Hematopoietic multipotent progenitor cell treated with erythropoietin and hydrocortisone succinate and interleukin-3 and kit ligand, for 15 days (in vitro differentiated cells): Measurements from ENCODE around the gene RNF25.

ENCODE experiments used
- DNase-seq: peaks from one replicate; pipeline ENCODE4 v3.0.0-alpha.2; 2015; ENCODE audit warnings: low spot score

The RNF25 gene, protein sequence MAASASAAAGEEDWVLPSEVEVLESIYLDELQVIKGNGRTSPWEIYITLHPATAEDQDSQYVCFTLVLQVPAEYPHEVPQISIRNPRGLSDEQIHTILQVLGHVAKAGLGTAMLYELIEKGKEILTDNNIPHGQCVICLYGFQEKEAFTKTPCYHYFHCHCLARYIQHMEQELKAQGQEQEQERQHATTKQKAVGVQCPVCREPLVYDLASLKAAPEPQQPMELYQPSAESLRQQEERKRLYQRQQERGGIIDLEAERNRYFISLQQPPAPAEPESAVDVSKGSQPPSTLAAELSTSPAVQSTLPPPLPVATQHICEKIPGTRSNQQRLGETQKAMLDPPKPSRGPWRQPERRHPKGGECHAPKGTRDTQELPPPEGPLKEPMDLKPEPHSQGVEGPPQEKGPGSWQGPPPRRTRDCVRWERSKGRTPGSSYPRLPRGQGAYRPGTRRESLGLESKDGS

GRCh38 chr2:218671654-218672566, at the start of gene RNF25, which contains the start of gene STK36:
TSS of gene RNF25 (minus strand) at chr2:218672002. CDS start at chr2:218671970, 32 bp downstream.
TSS of gene STK36 (plus strand) at chr2:218672086. CDS start at chr2:218672830, 744 bp downstream.
- DNase-seq: peak; percentile 76

- DNase-seq: no peak
These were observed 49.7 kb upstream of the RNF25 start for GRCh38 chr2:218721488-218721887.

DNA sequence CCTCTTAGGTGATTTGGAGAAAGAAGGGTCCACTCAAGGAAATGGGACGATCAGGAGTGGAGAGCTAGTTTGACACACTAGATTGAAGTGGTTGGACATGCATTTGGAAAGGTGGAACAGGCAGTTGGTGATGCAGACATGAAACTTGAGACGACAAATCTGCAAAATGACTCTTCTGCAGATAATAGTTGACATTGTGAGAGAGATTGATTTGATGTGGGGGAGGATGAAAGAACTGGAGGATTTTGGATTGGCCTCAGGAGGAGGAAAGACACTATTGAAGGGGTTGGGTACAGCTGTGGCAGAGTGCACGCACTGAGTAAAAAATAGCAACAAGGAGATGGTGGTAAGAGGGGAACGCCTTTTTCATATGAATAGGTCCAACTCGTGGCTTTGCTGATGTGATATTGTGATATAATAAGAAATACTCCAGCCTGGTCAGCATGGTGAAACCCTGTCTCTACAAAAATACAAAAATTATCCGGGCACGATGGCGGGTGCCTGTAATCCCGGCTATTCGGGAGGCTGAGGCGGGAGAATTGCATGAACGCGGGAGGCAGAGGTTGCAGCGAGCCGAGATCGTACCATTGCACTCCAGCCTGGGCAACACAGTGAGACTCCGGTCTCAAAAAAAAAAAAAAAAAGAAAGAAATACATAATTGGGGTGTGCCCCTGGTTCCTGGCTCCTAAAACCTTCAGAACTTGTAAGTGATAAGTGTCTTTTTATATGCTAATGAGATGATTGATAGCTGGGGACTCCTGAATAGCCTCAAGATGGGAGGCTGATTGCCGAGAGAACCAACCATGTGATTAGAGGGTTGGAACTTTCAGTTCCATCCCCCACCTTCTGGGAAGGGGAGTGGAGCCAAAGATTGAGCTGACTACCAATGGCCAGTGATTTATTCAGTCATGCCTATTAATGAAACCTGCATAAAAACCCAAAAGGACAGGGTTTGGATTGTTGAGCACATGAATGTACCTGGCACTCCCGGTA, 48.5 kb upstream of the RNF25 start:
- DNase-seq: no peak

DNA sequence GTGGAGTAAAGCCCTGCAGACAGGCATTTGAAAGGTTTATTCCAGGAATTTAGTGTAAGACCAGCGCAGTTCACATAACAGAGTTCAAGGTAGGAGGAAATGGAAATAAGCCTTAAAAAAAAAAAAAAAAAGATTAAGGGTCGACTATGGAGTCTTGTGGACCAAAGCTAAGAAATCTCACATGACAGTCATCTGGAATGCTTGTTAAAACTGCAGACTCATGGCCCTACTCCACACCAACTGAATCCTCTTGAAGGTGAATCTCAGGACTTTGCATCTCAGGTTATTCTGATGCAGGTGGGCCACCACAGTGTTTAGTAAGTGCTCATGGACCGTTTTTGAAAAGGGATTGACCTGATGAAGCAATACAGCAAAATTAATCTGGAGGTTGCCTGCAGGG, 47.7 kb upstream of the RNF25 start:
- DNase-seq: no peak

DNA sequence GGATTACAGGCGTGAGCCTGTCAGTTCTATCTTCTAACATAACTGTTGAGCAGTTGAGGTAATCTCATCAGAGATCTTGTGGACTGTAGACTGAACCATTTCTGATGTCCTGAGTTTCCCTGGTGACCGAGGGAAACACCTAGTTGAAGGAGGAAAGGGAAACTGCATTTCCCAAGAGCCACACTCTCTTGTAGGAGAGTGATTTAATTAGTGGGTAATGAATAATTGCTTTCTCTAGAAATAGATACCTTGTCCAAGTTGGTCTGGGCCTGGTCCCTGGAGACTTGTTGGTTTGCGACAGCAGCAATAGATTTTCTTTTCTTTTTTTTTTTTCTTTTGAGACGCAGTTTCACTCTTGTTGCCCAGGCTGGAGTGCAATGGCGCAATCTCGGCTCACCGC, 46.3 kb upstream of the RNF25 start:
- DNase-seq: no peak

GRCh38 chr2:218717262-218717661, 45.5 kb upstream of the RNF25 start:
- peak; percentile 9 for DNase-seq

GRCh38 chr2:218716070-218716469, 44.3 kb upstream of the RNF25 start:
- no peak for DNase-seq

DNA sequence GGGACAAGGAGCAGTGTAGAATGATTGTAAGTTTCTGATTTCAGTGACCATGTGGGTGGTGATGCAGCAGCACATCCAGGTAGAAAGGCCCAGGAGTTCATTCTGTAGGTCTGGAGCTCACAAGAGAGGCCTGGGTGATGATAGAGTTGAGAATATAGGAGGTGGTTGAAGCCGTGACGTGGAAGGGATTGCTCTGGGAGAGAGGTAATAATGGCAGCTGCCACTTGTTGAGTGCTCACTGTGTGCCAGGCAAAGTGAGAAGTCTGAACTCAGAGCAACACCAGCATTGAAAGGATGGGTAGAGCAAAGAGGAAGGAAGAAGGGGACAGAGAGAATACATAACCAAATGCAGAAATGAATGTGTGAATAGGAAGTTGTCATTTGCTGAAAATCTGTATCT, 42.1 kb upstream of the RNF25 start:
- no peak for DNase-seq

DNA sequence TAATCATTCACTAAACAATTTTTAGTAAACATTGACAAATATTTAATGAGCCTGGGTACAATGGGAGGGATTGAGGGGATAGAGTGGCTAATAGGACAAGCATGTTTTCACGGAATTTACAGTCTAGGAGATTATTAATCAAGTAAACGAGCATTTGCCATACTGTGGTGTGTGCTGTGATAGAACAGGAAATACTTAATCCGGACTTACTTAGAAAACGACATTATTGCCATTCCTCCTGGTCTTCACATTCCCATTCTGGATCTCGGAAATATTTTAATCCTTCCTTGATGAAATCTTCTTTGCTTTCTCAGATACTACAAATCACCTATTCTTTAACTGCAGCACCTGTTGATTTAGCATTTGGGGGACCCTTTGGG, 39.7 kb upstream of the RNF25 start:
- peak; percentile 16 for DNase-seq

DNA sequence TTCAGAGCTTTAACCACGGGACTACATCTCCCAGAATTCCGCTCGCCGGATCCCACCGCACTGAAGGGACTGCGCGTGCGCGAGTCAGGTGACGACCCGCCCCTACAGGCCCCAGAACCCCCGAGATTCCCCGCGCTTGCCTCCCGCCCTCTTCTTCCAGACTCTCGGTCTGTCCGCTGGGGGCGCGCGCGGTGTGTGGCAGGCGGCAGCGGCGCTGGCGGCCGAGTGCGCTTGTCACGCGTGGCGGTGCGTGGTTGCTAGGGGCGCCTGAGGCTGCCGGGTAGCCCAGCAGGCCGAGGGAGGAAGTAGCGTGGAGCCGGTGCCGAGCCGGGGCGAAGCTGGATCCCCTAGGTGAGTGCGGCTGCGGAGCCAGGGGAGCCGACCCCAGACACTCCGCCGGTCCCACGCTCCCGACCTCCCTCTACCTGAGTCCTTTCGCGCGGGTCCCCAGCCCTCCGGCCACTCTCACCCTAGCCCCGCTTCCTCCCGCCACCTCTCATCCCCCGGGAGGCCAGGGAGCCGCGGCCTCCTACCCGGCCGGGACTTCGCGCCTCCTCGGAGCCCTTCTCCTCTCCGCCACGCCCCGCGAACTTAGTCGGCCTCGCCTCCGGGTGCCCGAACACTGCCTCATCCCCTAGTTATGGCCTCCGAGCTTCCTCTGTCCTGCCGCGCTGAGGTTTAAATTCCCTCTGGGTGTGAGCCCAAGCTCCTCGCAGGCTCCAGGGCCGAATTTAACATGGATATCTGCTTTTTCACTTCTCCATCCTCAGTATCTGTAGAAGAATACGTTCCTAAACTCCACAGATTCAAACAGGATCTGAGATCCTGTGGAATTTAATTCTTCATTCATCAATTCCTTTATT, 39.1 kb upstream of the RNF25 start, which contains the start of gene TTLL4:
TSS of gene TTLL4 (plus strand) at position 149 of the 863 bp plus-strand sequence. CDS start 26,842 bp downstream, outside the sequence.
- DNase-seq: peak; percentile 97

- no peak for DNase-seq
These were observed 38.5 kb upstream of the RNF25 start for GRCh38 chr2:218710334-218710686.

DNA sequence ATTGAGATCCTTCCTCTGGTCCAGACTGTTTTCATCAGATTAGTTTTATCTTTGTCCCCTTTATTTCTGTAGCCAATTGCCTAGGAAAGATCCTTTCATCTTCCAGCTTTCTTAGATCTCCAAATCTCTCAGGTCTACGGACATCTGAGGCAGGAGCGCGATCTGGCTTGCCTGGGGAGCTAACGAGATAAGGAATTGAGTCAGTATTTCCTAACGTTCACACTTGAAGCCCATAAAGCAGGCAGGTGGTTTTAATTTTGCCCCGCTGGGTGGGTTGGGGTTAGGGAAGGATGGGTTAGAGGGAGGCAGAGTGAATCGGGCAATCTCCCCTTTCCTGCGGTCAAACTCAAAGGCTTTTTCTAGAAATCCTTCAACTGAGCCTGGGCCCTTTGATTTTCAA, 38.1 kb upstream of the RNF25 start:
- no peak for DNase-seq

DNA sequence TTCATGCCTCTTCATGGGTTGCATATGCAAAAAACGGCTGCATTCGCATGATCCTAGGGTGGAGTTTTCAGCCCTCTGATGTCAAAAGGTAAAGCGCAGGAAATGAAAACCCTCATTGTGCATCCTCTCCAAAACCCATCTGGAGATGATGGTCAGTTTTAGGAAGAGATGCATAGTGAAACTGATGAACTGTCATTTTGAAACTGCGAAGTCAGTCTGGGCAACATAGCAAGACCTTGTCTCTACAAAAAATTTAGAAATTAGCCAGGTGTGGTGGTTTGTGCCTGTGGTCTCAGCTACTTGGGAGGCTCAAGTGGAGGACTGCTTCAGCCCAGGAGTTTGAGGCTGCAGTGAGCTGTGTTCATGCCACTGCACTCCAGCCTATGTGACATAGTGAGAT, 36.3 kb upstream of the RNF25 start:
- DNase-seq: no peak

GRCh38 chr2:218703341-218703740, 31.5 kb upstream of the RNF25 start:
- DNase-seq: no peak

GRCh38 chr2:218701806-218702205, 30.0 kb upstream of the RNF25 start:
- DNase-seq: no peak

DNA sequence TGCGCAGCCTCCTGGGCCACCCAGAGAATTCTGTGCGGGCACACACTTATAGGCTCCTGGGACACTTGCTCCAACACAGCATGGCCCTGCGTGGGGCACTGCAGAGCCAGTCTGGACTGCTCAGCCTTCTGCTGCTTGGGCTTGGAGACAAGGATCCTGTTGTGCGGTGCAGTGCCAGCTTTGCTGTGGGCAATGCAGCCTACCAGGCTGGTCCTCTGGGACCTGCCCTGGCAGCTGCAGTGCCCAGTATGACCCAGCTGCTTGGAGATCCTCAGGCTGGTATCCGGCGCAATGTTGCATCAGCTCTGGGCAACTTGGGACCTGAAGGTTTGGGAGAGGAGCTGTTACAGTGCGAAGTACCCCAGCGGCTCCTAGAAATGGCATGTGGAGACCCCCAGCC, 27.1 kb upstream of the RNF25 start:
- no peak for DNase-seq

GRCh38 chr2:218694405-218695145, 22.8 kb upstream of the RNF25 start:
- no peak for DNase-seq

- no peak for DNase-seq
These were observed 19.4 kb upstream of the RNF25 start for GRCh38 chr2:218691234-218691633.

- peak; percentile 65 for DNase-seq
These were observed 15.7 kb upstream of the RNF25 start for GRCh38 chr2:218687400-218688060.
